H9 (cell line): Measurements from ENCODE around the gene COMTD1. TPM values are rescaled to one million over a fixed set of nuclear protein-coding genes. Genes with fewer than 3 reads are reported as not detected.
"Not testable (repeated sequence)": the region's sequence is repeated elsewhere in the genome, so short reads cannot be mapped to it uniquely, and the experiment has no call there.

ENCODE experiments used
- DNase-seq: peaks from one replicate; pipeline ENCODE4 v3.0.0-alpha.2; 2017
- H2AFZ ChIP-seq: one replicate; pipeline ENCODE4 v1.6.1; 2013; ENCODE audit warnings: mild to moderate bottlenecking, low read length, control low read depth, moderate library complexity
- H2AK5ac ChIP-seq: 2 replicates; pipeline ENCODE4 v1.6.1; 2013; ENCODE audit warnings: low read length, control low read depth, mixed read lengths; ENCODE audit not compliant: insufficient read length
- H2BK120ac ChIP-seq: one replicate; pipeline ENCODE4 v1.6.1; 2013; ENCODE audit warnings: low read depth, mild to moderate bottlenecking, low read length, control low read depth, inconsistent platforms; ENCODE audit not compliant: poor library complexity, severe bottlenecking
- H2BK12ac ChIP-seq: 2 replicates; pipeline ENCODE4 v1.6.1; 2013; ENCODE audit warnings: low read length, control low read depth, mixed read lengths, low read depth; ENCODE audit not compliant: insufficient read length
- H2BK15ac ChIP-seq: 2 replicates; pipeline ENCODE4 v1.6.1; 2013; ENCODE audit warnings: low read depth, low read length, control low read depth
- H2BK20ac ChIP-seq: one replicate; pipeline ENCODE4 v1.6.1; 2013; ENCODE audit warnings: low read depth, mild to moderate bottlenecking, low read length, control low read depth, inconsistent platforms; ENCODE audit not compliant: poor library complexity, severe bottlenecking
- H2BK5ac ChIP-seq: 2 replicates; pipeline ENCODE4 v1.6.1; 2013; ENCODE audit warnings: low read length, control low read depth, mixed read lengths; ENCODE audit not compliant: insufficient read length
- H3K14ac ChIP-seq: 2 replicates; pipeline ENCODE4 v1.6.1; 2013; ENCODE audit warnings: low read length, control low read depth; ENCODE audit not compliant: insufficient read depth
- H3K18ac ChIP-seq: 2 replicates; pipeline ENCODE4 v1.6.1; 2013; ENCODE audit warnings: low read depth, mild to moderate bottlenecking, mixed read lengths, low read length, control low read depth; ENCODE audit not compliant: insufficient read length
- H3K23ac ChIP-seq: 2 replicates; pipeline ENCODE4 v1.6.1; 2013; ENCODE audit warnings: low read length, control low read depth, mixed read lengths, low read depth; ENCODE audit not compliant: insufficient read length
- H3K23me2 ChIP-seq: 2 replicates; pipeline ENCODE4 v1.6.1; 2013; ENCODE audit warnings: low read depth, mild to moderate bottlenecking, mixed read lengths, low read length, control low read depth; ENCODE audit not compliant: insufficient read length, poor library complexity, severe bottlenecking
- H3K27ac ChIP-seq: 2 replicates; pipeline ENCODE4 v1.5.1; 2013; ENCODE audit warnings: low read length, control low read depth, mixed read lengths, low read depth; ENCODE audit not compliant: insufficient read length
- H3K27me3 ChIP-seq: 2 replicates; pipeline ENCODE4 v1.6.1; 2013; ENCODE audit warnings: low read length, control low read depth, inconsistent platforms; ENCODE audit not compliant: insufficient read depth
- H3K4ac ChIP-seq: 2 replicates; pipeline ENCODE4 v1.6.1; 2013; ENCODE audit warnings: low read depth, mild to moderate bottlenecking, control low read depth, inconsistent platforms, low read length, moderate library complexity
- H3K4me1 ChIP-seq: 2 replicates; pipeline ENCODE4 v1.6.1; 2013; ENCODE audit warnings: low read length, control low read depth, inconsistent platforms; ENCODE audit not compliant: insufficient read depth
- H3K4me2 ChIP-seq: 2 replicates; pipeline ENCODE4 v1.6.1; 2013; ENCODE audit warnings: low read length, control low read depth, mixed read lengths; ENCODE audit not compliant: insufficient read length, insufficient read depth
- H3K56ac ChIP-seq: 2 replicates; pipeline ENCODE4 v1.6.1; 2013; ENCODE audit warnings: low read depth, mild to moderate bottlenecking, mixed read lengths, low read length, control low read depth; ENCODE audit not compliant: insufficient read length
- H3K79me1 ChIP-seq: 2 replicates; pipeline ENCODE4 v1.6.1; 2013; ENCODE audit warnings: low read depth, mild to moderate bottlenecking, moderate library complexity, low read length, control low read depth, inconsistent platforms; ENCODE audit not compliant: insufficient read depth, poor library complexity, severe bottlenecking
- H3K79me2 ChIP-seq: 2 replicates; pipeline ENCODE4 v1.6.1; 2013; ENCODE audit warnings: low read length, control low read depth, inconsistent platforms; ENCODE audit not compliant: insufficient read depth
- H3K9ac ChIP-seq: 2 replicates; pipeline ENCODE4 v1.6.1; 2013; ENCODE audit warnings: low read length, control low read depth, mixed read lengths; ENCODE audit not compliant: insufficient read length; ENCODE audit errors: extremely low read depth
- H3K9me3 ChIP-seq: one replicate; pipeline ENCODE4 v1.6.1; 2013; ENCODE audit warnings: low read depth, low read length, inconsistent platforms; ENCODE audit not compliant: control insufficient read depth
- H3T11ph ChIP-seq: one replicate; pipeline ENCODE4 v1.6.1; 2013; ENCODE audit warnings: mild to moderate bottlenecking, low read length, control low read depth, inconsistent platforms
- H4K20me1 ChIP-seq: one replicate; pipeline ENCODE4 v1.6.1; 2013; ENCODE audit not compliant: control insufficient read depth, insufficient read length, insufficient read depth
- H4K5ac ChIP-seq: 2 replicates; pipeline ENCODE4 v1.6.1; 2013; ENCODE audit warnings: low read depth, mild to moderate bottlenecking, mixed read lengths, low read length, control low read depth; ENCODE audit not compliant: insufficient read length
- H4K8ac ChIP-seq: replicated peaks from 2 replicates; pipeline ENCODE4 v1.6.1; 2013; ENCODE audit warnings: low read length, control low read depth, mixed read lengths, low read depth; ENCODE audit not compliant: insufficient read length
- H4K91ac ChIP-seq: 2 replicates; pipeline ENCODE4 v1.6.1; 2013; ENCODE audit warnings: low read depth, mild to moderate bottlenecking, moderate library complexity, mixed read lengths, low read length, control low read depth; ENCODE audit not compliant: insufficient read length
- H3K27ac Mint-ChIP-seq, 3 experiments: 2 replicates in 2 of 3; 3 replicates in 1 of 3; pipeline ENCODE4 v1.8.0; 2020 to 2021; ENCODE audit warnings: mixed read lengths in 3 of 3, mild to moderate bottlenecking in 1 of 3, moderate library complexity in 1 of 3
- H3K27me3 Mint-ChIP-seq: 2 replicates; pipeline ENCODE4 v1.8.0; 2021; ENCODE audit warnings: low read depth, mild to moderate bottlenecking, moderate library complexity, mixed read lengths
- H3K36me3 Mint-ChIP-seq, 3 experiments: 2 replicates in 2 of 3; 3 replicates in 1 of 3; pipeline ENCODE4 v1.8.0; 2020 to 2021; ENCODE audit warnings: low read depth in 3 of 3, mixed read lengths in 3 of 3; ENCODE audit not compliant: insufficient read depth in 1 of 3
- H3K4me1 Mint-ChIP-seq, 2 experiments: 2 replicates each; pipeline ENCODE4 v1.8.0; 2020; ENCODE audit warnings: mixed read lengths in 2 of 2
- H3K4me3 Mint-ChIP-seq, 2 experiments: 2 replicates in 1 of 2; 3 replicates in 1 of 2; pipeline ENCODE4 v1.8.0; 2020 to 2021; ENCODE audit warnings: mild to moderate bottlenecking in 2 of 2, mixed read lengths in 2 of 2, moderate library complexity in 1 of 2
- H3K9me3 Mint-ChIP-seq, 2 experiments: 2 replicates in 1 of 2; 3 replicates in 1 of 2; pipeline ENCODE4 v1.8.0; 2020; ENCODE audit warnings: mild to moderate bottlenecking in 2 of 2, mixed read lengths in 2 of 2, moderate library complexity in 1 of 2
- CTCF ChIP-seq: fragments of 200-600 bp; sonication (generic); conservative IDR thresholded peaks from 3 replicates; pipeline ENCODE4 v1.8.0; 2021; ENCODE audit warnings: antibody characterized with exemption, mild to moderate bottlenecking
- WGBS: extraction: QIAGEN DNeasy Blood & Tissue Kit; methylation state at CpG from one replicate; pipeline ENCODE4 v1.1.7; 2013; ENCODE audit warnings: missing lambda C conversion rate, low lambda C conversion rate, mixed read lengths; ENCODE audit not compliant: insufficient read length; ENCODE audit errors: extremely low coverage; 5-methylcytosine and 5-hydroxymethylcytosine counted together
- total RNA-seq: library from RNA; stranded (reverse); gene quantifications from 2 replicates; pipeline ENCODE4 v1.2.1, GENCODE V29; 2021

Gene COMTD1
- total RNA-seq, 1 experiment from 2014 or later = 28.3 TPM

- Histone ChIP-seq H3K14ac (no peak overlapping the region), H3K79me1 (no peaks in the 10 kb centered on the region), H3K23ac (no peak overlapping the region), H2BK15ac (no peak overlapping the region), H2AFZ (no peak overlapping the region), H3K27me3 (no peaks in the 10 kb centered on the region), H3T11ph (no peak overlapping the region), H3K79me2 (no peaks in the 10 kb centered on the region), H4K91ac (no peak overlapping the region), H3K4me2 (no peak overlapping the region), H3K18ac (no peak overlapping the region), H3K4me1 (no peaks in the 10 kb centered on the region), H2AK5ac (no peak overlapping the region), H2BK20ac (no peak overlapping the region), H4K5ac (no peak overlapping the region), H3K9me3 (no peaks in the 10 kb centered on the region), H3K23me2 (no peaks in the 10 kb centered on the region), H3K27ac (no peak overlapping the region), H4K8ac (no peak overlapping the region), H3K9ac (no peak overlapping the region), H2BK12ac (no peak overlapping the region), H4K20me1 (no peaks in the 10 kb centered on the region), H3K4ac (no peak overlapping the region), H3K56ac (no peak overlapping the region), H2BK120ac (no peak overlapping the region), H2BK5ac (no peak overlapping the region)
- no peaks in the 10 kb centered on the region for H3K27me3 Mint-ChIP-seq
- H3K27ac Mint-ChIP-seq = no peak overlapping the region
- TF ChIP-seq CTCF = no peak
- no peak overlapping the region for H3K4me3 Mint-ChIP-seq
- H3K36me3 Mint-ChIP-seq = no peaks in the 10 kb centered on the region; a peak in 1 of 7 replicates
- no CpG with 5 or more reads among the region's 6 CpGs for WGBS
- peaks cover 0 to 5% of the 10 kb centered on the region in 2 experiments; a peak in 1 of 4 replicates for H3K4me1 Mint-ChIP-seq
- DNase-seq = no peak
- no peaks in the 10 kb centered on the region for H3K9me3 Mint-ChIP-seq
Measured at GRCh38 chr10:75195035-75195763, 40.6 kb downstream of the COMTD1 start.

GRCh38 chr10:75194625-75195024 is 41.1 kb downstream of the COMTD1 start:
- not testable (repeated sequence) for H3K4me2 ChIP-seq, H3K27ac Mint-ChIP-seq, H3K36me3 Mint-ChIP-seq

More at GRCh38 chr10:75194625-75195024, 41.1 kb downstream of the COMTD1 start:
- H3K27me3 Mint-ChIP-seq, H3K27ac ChIP-seq, H3K23me2 ChIP-seq, H2BK5ac ChIP-seq, H3K56ac ChIP-seq, H3K79me2 ChIP-seq, H3K9me3 Mint-ChIP-seq, H2AK5ac ChIP-seq, H3T11ph ChIP-seq, H3K9ac ChIP-seq, H2BK20ac ChIP-seq, H3K4me1 Mint-ChIP-seq, DNase-seq, H4K20me1 ChIP-seq, H4K5ac ChIP-seq, H3K27me3 ChIP-seq, H3K9me3 ChIP-seq, H2BK15ac ChIP-seq, H2AFZ ChIP-seq, H3K23ac ChIP-seq, H3K4ac ChIP-seq, H3K18ac ChIP-seq, H2BK12ac ChIP-seq, H3K14ac ChIP-seq, H4K91ac ChIP-seq, H3K4me3 Mint-ChIP-seq, H2BK120ac ChIP-seq, H3K4me1 ChIP-seq, H4K8ac ChIP-seq, H3K79me1 ChIP-seq: not testable (repeated sequence)
- no CpG with 5 or more reads among the region's 4 CpGs for WGBS
